GM12878 (cell line): ENCODE data around the gene SFMBT1. TPM values are rescaled to one million over a fixed set of nuclear protein-coding genes. Genes with fewer than 3 reads are reported as not detected.

ENCODE experiments used
- ATAC-seq: fragments of 200-7000 bp; cut with Tn5 transposase; 3 replicates; pipeline ENCODE4 v1.9.1; 2020; ENCODE audit warnings: mild to moderate bottlenecking, moderate library complexity
- BruUV-seq: library from RNA; stranded (reverse); fragments of 400-500 nt; replicated peaks from 2 replicates; lab custom pipeline; 2021; lab: Mats Ljungman, UMichigan
- CTCF ChIA-PET: fragments of 300-600 bp; sonication (Branson Sonifier 250); formaldehyde crosslinking; extraction: SDS; loops from one replicate; lab custom pipeline; 2021; ENCODE audit warnings: inconsistent platforms; lab: Yijun Ruan, JAX
- POLR2A ChIA-PET: fragments of 350-600 bp; formaldehyde crosslinking; extraction: SDS; loops from one replicate; lab custom pipeline; 2021; ENCODE audit warnings: inconsistent platforms; lab: Charles Lee
- RAD21 ChIA-PET: fragments of 300-600 bp; sonication (Branson Sonifier 250); formaldehyde crosslinking; loops from one replicate; lab custom pipeline; 2023; ENCODE audit warnings: antibody characterized with exemption; ENCODE audit not compliant: unreplicated experiment; lab: Charles Lee
- SMC1A ChIA-PET: fragments of 300-600 bp; sonication (Branson Sonifier 250); formaldehyde crosslinking; loops from one replicate; lab custom pipeline; 2023; ENCODE audit not compliant: unreplicated experiment, uncharacterized antibody; lab: Charles Lee
- DNase-seq: peaks from one replicate; pipeline ENCODE4 v3.0.0-alpha.2; 2011; ENCODE audit warnings: low read depth, low spot score
- FAIRE-seq: peaks from 3 replicates; lab custom pipeline; 2011; peaks lifted over from hg19 to GRCh38; lab: Jason Lieb, UNC
- H2AFZ ChIP-seq: 2 replicates; pipeline ENCODE4 v1.6.0; 2011; ENCODE audit warnings: low read depth, low read length, control low read depth; ENCODE audit not compliant: control insufficient read depth
- H3K27ac ChIP-seq: 2 replicates; pipeline ENCODE4 v1.5.1; 2011; ENCODE audit warnings: control low read depth; ENCODE audit not compliant: control insufficient read depth, insufficient read depth
- H3K27me3 ChIP-seq, 2 experiments: replicated peaks in 1 of 2; 2 replicates each; pipeline versions ENCODE4 v1.6.0 to v1.6.1; 2011; ENCODE audit warnings: low read length in 1 of 2; ENCODE audit not compliant: control insufficient read depth in 2 of 2, insufficient read depth in 2 of 2
- H3K36me3 ChIP-seq, 2 experiments: 2 replicates each; pipeline ENCODE4 v1.5.1; 2011; ENCODE audit warnings: low read length in 1 of 2; ENCODE audit not compliant: control insufficient read depth in 2 of 2, insufficient read depth in 2 of 2
- H3K4me1 ChIP-seq: 2 replicates; pipeline ENCODE4 v1.6.1; 2011; ENCODE audit warnings: mild to moderate bottlenecking, low read length, moderate library complexity, mixed read lengths; ENCODE audit not compliant: control insufficient read depth, insufficient read depth
- H3K4me2 ChIP-seq: 2 replicates; pipeline ENCODE4 v1.6.0; 2011; ENCODE audit warnings: control low read depth; ENCODE audit not compliant: control insufficient read depth, insufficient read depth
- H3K4me3 ChIP-seq: fragments of 200-600 bp; sonication (generic); 2 replicates; pipeline ENCODE4 v1.5.1; 2016
- H3K79me2 ChIP-seq: 2 replicates; pipeline ENCODE4 v1.6.0; 2011; ENCODE audit warnings: low read length; ENCODE audit not compliant: control insufficient read depth, insufficient read depth
- H3K9ac ChIP-seq: 2 replicates; pipeline ENCODE4 v1.8.0; 2011; ENCODE audit warnings: low read length, control low read depth, mixed read lengths; ENCODE audit not compliant: control insufficient read depth, insufficient read depth
- H3K9me3 ChIP-seq: replicated peaks from 3 replicates; pipeline ENCODE4 v1.5.1; 2011; ENCODE audit warnings: mild to moderate bottlenecking, low read length; ENCODE audit not compliant: control insufficient read depth, insufficient read depth
- H4K20me1 ChIP-seq: 2 replicates; pipeline ENCODE4 v1.6.0; 2011; ENCODE audit not compliant: control insufficient read depth, insufficient read depth
- CBFB ChIP-seq: IDR thresholded peaks from 2 replicates; pipeline ENCODE4 v1.6.1; 2016; ENCODE audit warnings: antibody characterized with exemption, low read depth
- CHD1 ChIP-seq: IDR thresholded peaks from 2 replicates; pipeline ENCODE4 v1.6.1; 2012; ENCODE audit warnings: low read depth, low read length, improper control_type of control experiment
- HDAC2 ChIP-seq: fragments of 200-600 bp; sonication (generic); IDR thresholded peaks from 2 replicates; pipeline ENCODE4 v1.6.1; 2017
- MAX ChIP-seq: IDR thresholded peaks from 2 replicates; pipeline ENCODE4 v1.6.1; 2012; ENCODE audit warnings: low read depth, low read length, improper control_type of control experiment
- PAX5 ChIP-seq: IDR thresholded peaks from 2 replicates; pipeline ENCODE4 v1.6.1; 2011; ENCODE audit warnings: low read depth, low read length, borderline replicate concordance
- RELB ChIP-seq: fragments of 450-650 bp; IDR thresholded peaks from 2 replicates; pipeline ENCODE4 v1.6.1; 2017; ENCODE audit warnings: low read depth, mild to moderate bottlenecking, moderate library complexity
- SMAD5 ChIP-seq: IDR thresholded peaks from 2 replicates; pipeline ENCODE4 v1.6.1; 2016; ENCODE audit warnings: antibody characterized with exemption, low read depth
- SUPT20H ChIP-seq: IDR thresholded peaks from 2 replicates; pipeline ENCODE4 v1.6.1; 2011; ENCODE audit warnings: low read depth, mild to moderate bottlenecking, low read length, moderate library complexity, borderline replicate concordance; ENCODE audit not compliant: control insufficient read depth
- ZBTB40 ChIP-seq: fragments of 450-650 bp; IDR thresholded peaks from 2 replicates; pipeline ENCODE4 v1.6.1; 2016; ENCODE audit warnings: mild to moderate bottlenecking, moderate library complexity, borderline replicate concordance
- WGBS: methylation state at CpG from one replicate; pipeline ENCODE4 v1.1.6; 2016; ENCODE audit warnings: low lambda C conversion rate; ENCODE audit not compliant: insufficient replicate concordance, insufficient coverage; ENCODE audit errors: missing lambda C conversion rate; 5-methylcytosine and 5-hydroxymethylcytosine counted together
- in situ Hi-C: fragments of 300-500 bp; cut with MboI; formaldehyde crosslinking; loops from 9 replicates; pipeline ENCODE4 v1.14.3; 2018; ENCODE audit warnings: mixed read lengths
- intact Hi-C: fragments of 100-400 bp; cut with micrococcal nuclease; formaldehyde crosslinking; loops from one replicate; pipeline ENCODE4 v1.14.2; 2022; ENCODE audit not compliant: unreplicated experiment
- polyA plus RNA-seq, 11 experiments: library from polyadenylated mRNA; depleted of rRNA in 4 of 11; unstranded in 6 of 11; stranded (reverse) in 5 of 11; fragments of >200 nt; fragmentation: Nextera tagmentation in 4 of 11; fragmentation: Illumina TruSeq in 1 of 11; extraction: Ambion mirVana in 4 of 11; extraction: Trizol in 1 of 11; gene quantifications; 1 replicate in 1 of 11; 2 replicates in 10 of 11; pipeline versions ENCODE4 v1.2.1 to v1.2.3, GENCODE V29; 2011 to 2016; ENCODE audit warnings: inconsistent platforms in 2 of 11, missing spikeins in 2 of 11, low read depth in 1 of 11
- total RNA-seq, 4 experiments: library from RNA; depleted of rRNA in 3 of 4; stranded (reverse); fragments of >200 nt in 3 of 4; fragmentation: Illumina TruSeq in 1 of 4; extraction: Trizol in 1 of 4; gene quantifications; 2 replicates each; pipeline versions ENCODE4 v1.2.1 to v1.2.3, GENCODE V29; 2013 to 2021

Gene SFMBT1
- total and polyA plus RNA-seq, 10 of the 15 experiments (the other 5 are each of a cell fraction or from before 2014, with no cell fraction given) = 3.2 to 19.5 (median 11.4) TPM

- WGBS = 85% methylated on average over 9 of the region's 9 CpGs
- no peak overlapping the region for H3K4me3 ChIP-seq
- ChIA-PET POLR2A (interaction anchor here (1.0 kb wide), 1 partner anchor 19 kb away, joined by 5 read pairs; no protein-coding TSS in a partner anchor), RAD21 (interaction anchor here (0.9 to 1.6 kb wide), 6 partner anchors 12 to 112 kb away, joined by 3 to 5 read pairs (median 3); no protein-coding TSS in a partner anchor)
- H3K9ac ChIP-seq = no peak overlapping the region
- H3K4me2 ChIP-seq = no peak overlapping the region
- BruUV-seq = no TSS peak
- ATAC-seq (peak; percentile 31), FAIRE-seq (no peak)
- no peak overlapping the region for H3K27ac ChIP-seq
- peaks cover 11% of the 10 kb centered on the region for H3K4me1 ChIP-seq
- in situ Hi-C loops = no loop called here
- peaks cover 1 to 3% of the 10 kb centered on the region in 2 experiments; a peak in 2 of 4 replicates for H3K36me3 ChIP-seq
- TF ChIP-seq HDAC2 (no peak), SUPT20H (no peak), PAX5 (no peak), CHD1 (no peak), MAX (no peak), CBFB (no peak), SMAD5 (no peak), RELB (no peak), ZBTB40 (no peak)
- TF ChIP-seq, all 136 proteins: peak for 0
- intact Hi-C loops = no loop called here
- no peak for DNase-seq
- Histone ChIP-seq H4K20me1 (no peaks in the 10 kb centered on the region), H2AFZ (no peak overlapping the region), H3K27me3 (no peaks in the 10 kb centered on the region), H3K79me2 (peaks cover 5% of the 10 kb centered on the region), H3K9me3 (no peaks in the 10 kb centered on the region)
- SMC1A ChIA-PET = interaction anchor here (0.6 to 1.9 kb wide), 8 partner anchors 13 to 196 kb away, joined by 3 to 15 read pairs (median 4); partner anchors contain the start of gene STIMATE
- CTCF ChIA-PET = interaction anchor here (1.2 to 2.5 kb wide), 2 partner anchors 18 to 30 kb away, joined by 5 to 16 read pairs; no protein-coding TSS in a partner anchor
These were observed 170.8 kb downstream of the SFMBT1 start for GRCh38 chr3:52874864-52875587.
